Skeletal muscle tissue (tissue), 4 donors: Measurements from ENCODE around the gene TMEM95. TPM values are rescaled to one million over a fixed set of nuclear protein-coding genes. Genes with fewer than 3 reads are reported as not detected.
A peak's percentile ranks its signal among the peaks of the same experiment; 100 is the strongest.

Experiments
- H3K27ac ChIP-seq: one replicate; pipeline ENCODE4 v1.7.0; 2013; ENCODE audit warnings: mild to moderate bottlenecking, low read depth, low read length, inconsistent platforms
- H3K27me3 ChIP-seq, 3 donors: one replicate each; pipeline ENCODE4 v1.7.0; 2013; ENCODE audit warnings: low read length in 3 of 3; ENCODE audit not compliant: control insufficient read depth in 3 of 3, insufficient read depth in 3 of 3
- H3K36me3 ChIP-seq, 3 donors: one replicate each; pipeline ENCODE4 v1.7.0; 2013; ENCODE audit warnings: low read length in 3 of 3; ENCODE audit not compliant: control insufficient read depth in 3 of 3, insufficient read depth in 3 of 3
- H3K4me1 ChIP-seq, 3 donors: one replicate each; pipeline ENCODE4 v1.7.0; 2013; ENCODE audit warnings: low read length in 3 of 3, mild to moderate bottlenecking in 3 of 3; ENCODE audit not compliant: control insufficient read depth in 3 of 3, insufficient read depth in 3 of 3
- H3K4me3 ChIP-seq, 3 donors: one replicate each; pipeline ENCODE4 v1.7.0; 2013; ENCODE audit warnings: low read length in 3 of 3
- H3K9ac ChIP-seq, 3 donors: one replicate each; pipeline ENCODE4 v1.7.0; 2013; ENCODE audit warnings: low read length in 3 of 3, mild to moderate bottlenecking in 3 of 3, moderate library complexity in 2 of 3, low read depth in 1 of 3
- H3K9me3 ChIP-seq, 3 donors: one replicate each; pipeline ENCODE4 v1.7.0; 2013; ENCODE audit warnings: low read length in 3 of 3; ENCODE audit not compliant: control insufficient read depth in 3 of 3
- total RNA-seq: library from RNA; depleted of rRNA; stranded (reverse); fragments of >200 nt; gene quantifications from one replicate; pipeline ENCODE4 v1.2.3, GENCODE V29; 2014
- donor health status: Osteomylitis.

Gene TMEM95
- total RNA-seq, 1 donor from 2014 or later: not detected

- Histone ChIP-seq H3K27ac (no peak overlapping the region), H3K4me1 (peaks cover 16 to 17% (median 16%) of the 10 kb centered on the region in 3 donors), H3K4me3 (no peak overlapping the region), H3K36me3 (no peaks in the 10 kb centered on the region), H3K27me3 (no peaks in the 10 kb centered on the region), H3K9ac (no peak overlapping the region), H3K9me3 (no peaks in the 10 kb centered on the region)
Observed at GRCh38 chr17:7398612-7399011, 43.7 kb downstream of the TMEM95 start.

GRCh38 chr17:7403043-7403726 is 48.2 kb downstream of the TMEM95 start:
- no peaks in the 10 kb centered on the region for H3K36me3 ChIP-seq
- no peaks in the 10 kb centered on the region for H3K9me3 ChIP-seq
- peak overlapping the region; percentile 86 to 90 (median 89) for H3K4me3 ChIP-seq
- peak overlapping the region; percentile 84 for H3K27ac ChIP-seq
- peak overlapping the region; percentile 76 to 95 (median 78) for H3K9ac ChIP-seq
- peaks cover 13 to 21% (median 13%) of the 10 kb centered on the region in 3 donors for H3K4me1 ChIP-seq
- no peaks in the 10 kb centered on the region for H3K27me3 ChIP-seq

GRCh38 chr17:7403727-7403976 is 48.7 kb downstream of the TMEM95 start:
- no peaks in the 10 kb centered on the region for H3K9me3 ChIP-seq
- peaks cover 13 to 21% (median 13%) of the 10 kb centered on the region in 3 donors for H3K4me1 ChIP-seq
- H3K4me3 ChIP-seq: peak overlapping the region; percentile 86 to 90 (median 89)
- H3K27ac ChIP-seq: peak overlapping the region; percentile 84
- no peaks in the 10 kb centered on the region for H3K27me3 ChIP-seq
- H3K36me3 ChIP-seq: peaks cover 0 to under 1% (median 0%) of the 10 kb centered on the region in 3 donors
- peak overlapping the region; percentile 76 to 95 (median 78) for H3K9ac ChIP-seq

- no peaks in the 10 kb centered on the region for H3K27me3 ChIP-seq
- peak within 1 kb of the TSS; percentile 84 for H3K27ac ChIP-seq
- peaks cover 13 to 21% (median 13%) of the 10 kb centered on the region in 3 donors for H3K4me1 ChIP-seq
- no peaks in the 10 kb centered on the region for H3K9me3 ChIP-seq
- peak within 1 kb of the TSS; percentile 76 to 95 (median 78) for H3K9ac ChIP-seq
- H3K4me3 ChIP-seq: peak within 1 kb of the TSS; percentile 86 to 90 (median 89)
- H3K36me3 ChIP-seq: peaks cover 0 to 4% (median 1%) of the 10 kb centered on the region in 3 donors
Observed at GRCh38 chr17:7403977-7404736, 49.2 kb downstream of the TMEM95 start, which contains the start of gene TMEM256. TSS of gene TMEM256 (minus strand) at chr17:7404097. CDS start at chr17:7404084, 13 bp downstream.

- Histone ChIP-seq H3K4me3 (peak overlapping the region; percentile 67 to 73 (median 71)), H3K4me1 (peaks cover 13 to 21% (median 13%) of the 10 kb centered on the region in 3 donors), H3K9me3 (no peaks in the 10 kb centered on the region), H3K27ac (peak overlapping the region; percentile 84), H3K36me3 (peaks cover 4 to 6% (median 5%) of the 10 kb centered on the region in 3 donors), H3K9ac (peak overlapping the region; percentile 72 to 80 (median 76)), H3K27me3 (no peaks in the 10 kb centered on the region)
Observed at GRCh38 chr17:7404737-7405349, 49.9 kb downstream of the TMEM95 start.

GRCh38 chr17:7405350-7406234 is 50.6 kb downstream of the TMEM95 start:
- Histone ChIP-seq H3K9me3 (no peaks in the 10 kb centered on the region), H3K9ac (peak overlapping the region; percentile 72 to 80 (median 76)), H3K4me1 (peaks cover 13 to 21% (median 13%) of the 10 kb centered on the region in 3 donors), H3K27ac (peak overlapping the region; percentile 84), H3K4me3 (peak overlapping the region; percentile 67 to 73 (median 71)), H3K27me3 (no peaks in the 10 kb centered on the region), H3K36me3 (peaks cover 4 to 8% (median 6%) of the 10 kb centered on the region in 3 donors)

- peaks cover 13 to 21% (median 13%) of the 10 kb centered on the region in 3 donors for H3K4me1 ChIP-seq
- H3K36me3 ChIP-seq: peaks cover 4 to 9% (median 6%) of the 10 kb centered on the region in 3 donors
- H3K4me3 ChIP-seq: no peak overlapping the region
- H3K9ac ChIP-seq: no peak overlapping the region
- H3K27me3 ChIP-seq: no peaks in the 10 kb centered on the region
- peak overlapping the region; percentile 84 for H3K27ac ChIP-seq
- no peaks in the 10 kb centered on the region for H3K9me3 ChIP-seq
Observed at GRCh38 chr17:7406235-7406825, 51.4 kb downstream of the TMEM95 start.
